T-cell (primary cell): ENCODE measurements around the gene MICAL2. TPM values are rescaled to one million over a fixed set of nuclear protein-coding genes. Genes with fewer than 3 reads are reported as not detected.

ENCODE experiments used
- ATAC-seq, 4 experiments: fragments of 200-7000 bp in 3 of 4; fragments of 150-1000 bp in 1 of 4; cut with Tn5 transposase; replicated peaks in 1 of 4; 1 replicate in 3 of 4; 2 replicates in 1 of 4; pipeline ENCODE4 v1.10.0; 2021; ENCODE audit warnings: moderate library complexity in 3 of 4, mild to moderate bottlenecking in 2 of 4, moderate number of reproducible peaks in 1 of 4
- CTCF ChIA-PET, 2 donors: fragments of 300-600 bp; sonication (Branson Sonifier 250); formaldehyde crosslinking; loops; one replicate each; lab custom pipeline; 2022; ENCODE audit warnings: antibody characterized with exemption in 2 of 2; lab: Charles Lee
- POLR2A ChIA-PET, 2 donors: fragments of 300-600 bp; sonication (Branson Sonifier 250); formaldehyde crosslinking; loops; one replicate each; lab custom pipeline; 2022; ENCODE audit warnings: antibody characterized with exemption in 2 of 2; lab: Charles Lee
- DNase-seq, 35 experiments: peaks; one replicate each; pipeline versions ENCODE4 v3.0.0 to v3.0.0-alpha.2; 2013 to 2023
- H3K27ac ChIP-seq: one replicate; pipeline ENCODE4 v1.5.1; 2013; ENCODE audit warnings: low read length
- H3K27me3 ChIP-seq, 2 experiments: replicated peaks in 1 of 2; 1 replicate in 1 of 2; 2 replicates in 1 of 2; pipeline versions ENCODE4 v1.6.1 to v1.7.0; 2013; ENCODE audit warnings: low read length in 1 of 2, mixed read lengths in 1 of 2; ENCODE audit not compliant: control insufficient read depth in 2 of 2, insufficient read depth in 2 of 2; ENCODE audit errors: extremely low read depth in 1 of 2
- H3K36me3 ChIP-seq, 2 donors: 1 replicate in 1 of 2; 2 replicates in 1 of 2; pipeline versions ENCODE4 v1.6.1 to v1.7.0; 2013; ENCODE audit warnings: low read length in 1 of 2; ENCODE audit not compliant: control insufficient read depth in 2 of 2, insufficient read depth in 1 of 2; ENCODE audit errors: extremely low read depth in 1 of 2
- H3K4me1 ChIP-seq, 2 experiments: 1 replicate in 1 of 2; 2 replicates in 1 of 2; pipeline versions ENCODE4 v1.6.1 to v1.7.0; 2013; ENCODE audit warnings: low read length in 2 of 2, mixed read lengths in 1 of 2; ENCODE audit not compliant: insufficient read depth in 2 of 2, control insufficient read depth in 1 of 2; ENCODE audit errors: extremely low read depth in 1 of 2
- H3K4me3 ChIP-seq, 2 donors: 1 replicate in 1 of 2; 2 replicates in 1 of 2; pipeline versions ENCODE4 v1.5.1 to v1.7.0; 2013; ENCODE audit warnings: mild to moderate bottlenecking in 2 of 2, low read length in 1 of 2, moderate library complexity in 1 of 2; ENCODE audit not compliant: control insufficient read depth in 1 of 2; ENCODE audit errors: extremely low read depth in 1 of 2
- H3K9me3 ChIP-seq: 2 replicates; pipeline ENCODE4 v1.7.0; 2013
- H3K27ac Mint-ChIP-seq, 2 donors: one replicate each; pipeline ENCODE4 v1.8.0; 2020 to 2021; ENCODE audit warnings: mild to moderate bottlenecking in 2 of 2, mixed read lengths in 2 of 2
- H3K27me3 Mint-ChIP-seq, 2 donors: one replicate each; pipeline ENCODE4 v1.8.0; 2021 to 2022; ENCODE audit warnings: mixed read lengths in 2 of 2
- H3K36me3 Mint-ChIP-seq: one replicate; pipeline ENCODE4 v1.8.0; 2021; ENCODE audit warnings: mixed read lengths
- H3K4me1 Mint-ChIP-seq, 3 donors: one replicate each; pipeline ENCODE4 v1.8.0; 2020 to 2022; ENCODE audit warnings: mixed read lengths in 3 of 3, mild to moderate bottlenecking in 1 of 3
- H3K4me3 Mint-ChIP-seq, 3 donors: one replicate each; pipeline ENCODE4 v1.8.0; 2020 to 2022; ENCODE audit warnings: mild to moderate bottlenecking in 3 of 3, mixed read lengths in 3 of 3, moderate library complexity in 3 of 3
- H3K9me3 Mint-ChIP-seq, 3 donors: one replicate each; pipeline ENCODE4 v1.8.0; 2020 to 2022; ENCODE audit warnings: mixed read lengths in 3 of 3
- WGBS: methylation state at CpG from one replicate; pipeline ENCODE4 v1.1.5; 2013; ENCODE audit warnings: missing lambda C conversion rate; ENCODE audit not compliant: insufficient coverage; 5-methylcytosine and 5-hydroxymethylcytosine counted together
- total RNA-seq, 35 experiments: library from RNA in 6 of 35; stranded (reverse) in 6 of 35; fragments of 120-200 nt in 1 of 35; gene quantifications; one replicate each; pipeline versions ENCODE4 v1.2.1 to v1.2.4 and lab custom pipeline; 2013 to 2026

MICAL2 gene
- total RNA-seq, 5 donors from 2014 or later (not counting 1 experiment from before 2014, with no cell fraction given): 13.7 to 38.7 (median 22.9) TPM

DNA sequence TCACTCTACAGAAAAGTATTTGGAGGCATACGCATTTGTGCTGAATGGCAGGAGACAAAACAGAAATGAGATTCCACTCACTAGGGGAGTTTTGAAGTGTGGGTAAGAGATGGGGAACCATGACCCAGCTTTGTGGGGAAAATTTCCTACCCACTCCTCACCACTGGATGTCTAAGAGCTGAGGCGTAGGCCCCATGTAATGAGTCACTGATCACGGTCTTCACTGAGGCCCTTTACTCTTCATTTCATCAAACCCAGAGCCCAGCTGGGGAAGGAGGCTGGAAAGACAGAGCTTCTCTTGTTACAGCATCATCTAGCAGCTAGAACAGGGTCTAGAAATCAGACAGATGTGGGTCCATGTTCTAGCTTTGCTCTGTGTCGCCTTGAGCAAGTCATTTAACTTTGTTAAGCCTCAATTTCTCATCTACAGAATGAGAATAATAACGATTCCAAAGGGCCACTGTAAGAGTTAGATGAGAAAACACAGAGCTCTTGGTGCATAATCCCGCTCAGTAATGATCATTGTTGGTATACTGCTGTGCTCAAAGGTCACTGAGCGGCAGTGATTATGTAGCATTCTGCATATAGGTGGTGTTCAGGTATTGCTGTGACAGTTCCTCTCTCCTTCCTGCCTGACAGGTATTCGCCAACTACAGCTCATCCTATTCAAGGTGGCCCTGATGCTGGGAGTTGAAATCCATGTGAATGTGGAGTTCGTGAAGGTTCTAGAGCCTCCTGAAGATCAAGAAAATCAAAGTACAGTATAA is 97.2 kb downstream of the MICAL2 start:
- no peaks in the 10 kb centered on the region for H3K27me3 Mint-ChIP-seq
- H3K27ac Mint-ChIP-seq: no peak overlapping the region
- H3K4me1 Mint-ChIP-seq: peaks cover 1 to 16% (median 7%) of the 10 kb centered on the region in 3 donors
- ChIA-PET CTCF (interaction anchor here (0.5 to 0.9 kb wide), 4 partner anchors 29 to 162 kb away, joined by 3 to 4 read pairs (median 3); no protein-coding TSS in a partner anchor), POLR2A (no interaction called here)
- no peak overlapping the region for H3K4me3 ChIP-seq
- H3K4me1 ChIP-seq: no peaks in the 10 kb centered on the region
- no peak overlapping the region for H3K4me3 Mint-ChIP-seq
- no CpG with 5 or more reads among the region's 9 CpGs for WGBS
- H3K36me3 Mint-ChIP-seq: peaks cover 51% of the 10 kb centered on the region
- DNase-seq: no peak
- no peaks in the 10 kb centered on the region for H3K9me3 Mint-ChIP-seq
- no peak for ATAC-seq
- H3K27ac ChIP-seq: no peak overlapping the region
- no peaks in the 10 kb centered on the region for H3K27me3 ChIP-seq
- no peaks in the 10 kb centered on the region for H3K9me3 ChIP-seq
- H3K36me3 ChIP-seq: peaks cover 14 to 66% of the 10 kb centered on the region in 2 donors

DNA sequence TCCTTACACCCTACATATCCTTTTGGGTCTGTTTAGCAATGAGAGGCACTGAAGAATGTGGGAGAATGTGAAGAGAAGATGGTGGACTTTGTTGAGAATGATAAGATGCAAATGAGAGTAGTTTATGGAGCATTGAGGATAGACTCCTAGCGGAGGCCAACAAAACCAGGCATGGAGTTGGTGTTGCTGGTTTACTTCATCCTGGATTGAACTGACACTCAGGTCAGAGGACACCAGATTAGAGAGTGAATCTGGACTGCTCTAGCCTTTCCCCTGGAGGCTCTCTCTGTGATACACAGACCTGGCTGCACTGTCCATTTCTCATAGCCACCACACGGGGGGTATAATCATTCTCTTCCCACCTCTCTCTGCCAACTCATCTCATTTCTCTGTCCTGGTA is 98.7 kb downstream of the MICAL2 start:
- ChIA-PET CTCF (no interaction called here), POLR2A (interaction anchor here in 1 of 2 donors (0.6 kb wide), 1 partner anchor 10 kb away, joined by 5 read pairs; no protein-coding TSS in a partner anchor)
- peak overlapping the region in 1 of 2 donors; percentile 39 for H3K27ac Mint-ChIP-seq
- Histone ChIP-seq H3K4me3 (no peak overlapping the region), H3K27ac (no peak overlapping the region), H3K27me3 (no peaks in the 10 kb centered on the region), H3K4me1 (no peaks in the 10 kb centered on the region), H3K36me3 (peaks cover 10 to 80% of the 10 kb centered on the region in 2 donors), H3K9me3 (no peaks in the 10 kb centered on the region)
- peaks cover 59% of the 10 kb centered on the region for H3K36me3 Mint-ChIP-seq
- H3K4me1 Mint-ChIP-seq: peaks cover 0 to 15% (median 7%) of the 10 kb centered on the region in 3 donors
- DNase-seq (no peak), ATAC-seq (no peak)
- no peaks in the 10 kb centered on the region for H3K27me3 Mint-ChIP-seq
- 100% methylated on average over 1 of the region's 2 CpGs for WGBS
- no peaks in the 10 kb centered on the region for H3K9me3 Mint-ChIP-seq
- H3K4me3 Mint-ChIP-seq: no peak overlapping the region

DNA sequence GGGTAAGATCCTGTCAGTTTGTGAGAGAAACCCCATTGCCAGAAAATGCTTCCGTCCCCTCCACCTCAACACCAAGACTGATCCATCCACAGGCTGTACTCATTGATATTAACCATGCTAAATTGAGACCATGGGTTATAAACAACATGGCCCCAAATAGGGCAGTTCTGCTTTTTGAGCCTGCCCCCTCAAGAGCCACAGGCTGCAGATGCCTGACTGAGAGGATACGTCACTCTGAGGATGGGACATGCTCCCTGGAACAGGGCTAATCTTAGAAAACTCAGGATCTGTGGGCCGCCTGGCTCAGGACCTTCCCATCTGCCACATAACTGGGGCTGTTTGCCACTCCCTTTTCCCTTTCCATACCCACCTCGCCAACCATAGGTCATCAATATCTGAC is 99.8 kb downstream of the MICAL2 start:
- CTCF ChIA-PET: no interaction called here
- H3K4me3 Mint-ChIP-seq: no peak overlapping the region
- Histone ChIP-seq H3K27me3 (no peaks in the 10 kb centered on the region), H3K27ac (no peak overlapping the region), H3K36me3 (peaks cover 7 to 81% of the 10 kb centered on the region in 2 donors), H3K9me3 (no peaks in the 10 kb centered on the region), H3K4me1 (peaks cover 0 to 5% of the 10 kb centered on the region in 2 experiments), H3K4me3 (no peak overlapping the region)
- 100% methylated on average over 1 of the region's 4 CpGs for WGBS
- POLR2A ChIA-PET: no interaction called here
- H3K27me3 Mint-ChIP-seq: no peaks in the 10 kb centered on the region
- no peak overlapping the region for H3K27ac Mint-ChIP-seq
- no peak for DNase-seq
- H3K9me3 Mint-ChIP-seq: no peaks in the 10 kb centered on the region
- peaks cover 60% of the 10 kb centered on the region for H3K36me3 Mint-ChIP-seq
- H3K4me1 Mint-ChIP-seq: peaks cover 0 to 19% (median 12%) of the 10 kb centered on the region in 3 donors
- no peak for ATAC-seq

DNA sequence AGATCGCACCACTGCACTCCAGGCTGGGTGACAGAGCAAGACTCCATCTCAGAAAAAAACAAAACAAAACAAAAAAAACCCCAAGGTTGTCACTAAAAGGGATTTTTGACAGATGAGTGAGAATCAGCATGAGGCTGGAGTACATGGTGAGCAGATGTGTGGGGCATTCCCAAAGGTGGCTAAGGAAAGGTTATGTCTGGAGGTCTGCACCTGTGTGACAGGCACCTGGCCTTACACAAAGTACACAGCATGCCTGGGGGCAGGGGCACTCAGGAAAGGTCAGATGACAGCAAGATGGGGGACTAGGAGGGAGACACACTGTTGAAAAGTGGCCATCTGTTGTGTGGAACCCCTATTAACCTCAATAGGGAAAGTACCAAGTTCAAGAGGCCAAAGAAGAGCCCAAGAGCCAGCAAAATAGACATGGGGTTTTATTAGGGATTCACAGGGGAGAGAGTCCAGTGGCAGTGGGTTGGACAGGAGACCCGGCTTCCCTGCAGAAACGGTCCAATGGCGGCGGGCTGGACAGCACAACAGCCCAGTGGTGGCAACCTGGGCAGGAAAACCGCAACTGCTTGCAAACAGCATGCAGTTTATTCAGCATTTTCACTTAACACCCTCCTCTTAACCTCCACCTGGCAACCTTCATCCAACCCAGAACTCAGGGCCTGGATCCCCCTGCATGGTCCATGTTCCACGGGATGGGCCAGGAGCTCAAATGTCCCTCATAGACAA is 101.1 kb downstream of the MICAL2 start:
- 94% methylated on average over 6 of the region's 7 CpGs for WGBS
- ChIA-PET CTCF (no interaction called here), POLR2A (no interaction called here)
- H3K4me3 Mint-ChIP-seq: no peak overlapping the region
- H3K27ac Mint-ChIP-seq: no peak overlapping the region
- Histone ChIP-seq H3K27ac (no peak overlapping the region), H3K9me3 (no peaks in the 10 kb centered on the region), H3K27me3 (no peaks in the 10 kb centered on the region), H3K36me3 (peaks cover 7 to 80% of the 10 kb centered on the region in 2 donors), H3K4me1 (peaks cover 0 to 15% of the 10 kb centered on the region in 2 experiments), H3K4me3 (no peak overlapping the region)
- no peaks in the 10 kb centered on the region for H3K27me3 Mint-ChIP-seq
- H3K4me1 Mint-ChIP-seq: peaks cover 6 to 27% (median 19%) of the 10 kb centered on the region in 3 donors
- DNase-seq (no peak), ATAC-seq (no peak)
- peaks cover 60% of the 10 kb centered on the region for H3K36me3 Mint-ChIP-seq
- H3K9me3 Mint-ChIP-seq: no peaks in the 10 kb centered on the region

DNA sequence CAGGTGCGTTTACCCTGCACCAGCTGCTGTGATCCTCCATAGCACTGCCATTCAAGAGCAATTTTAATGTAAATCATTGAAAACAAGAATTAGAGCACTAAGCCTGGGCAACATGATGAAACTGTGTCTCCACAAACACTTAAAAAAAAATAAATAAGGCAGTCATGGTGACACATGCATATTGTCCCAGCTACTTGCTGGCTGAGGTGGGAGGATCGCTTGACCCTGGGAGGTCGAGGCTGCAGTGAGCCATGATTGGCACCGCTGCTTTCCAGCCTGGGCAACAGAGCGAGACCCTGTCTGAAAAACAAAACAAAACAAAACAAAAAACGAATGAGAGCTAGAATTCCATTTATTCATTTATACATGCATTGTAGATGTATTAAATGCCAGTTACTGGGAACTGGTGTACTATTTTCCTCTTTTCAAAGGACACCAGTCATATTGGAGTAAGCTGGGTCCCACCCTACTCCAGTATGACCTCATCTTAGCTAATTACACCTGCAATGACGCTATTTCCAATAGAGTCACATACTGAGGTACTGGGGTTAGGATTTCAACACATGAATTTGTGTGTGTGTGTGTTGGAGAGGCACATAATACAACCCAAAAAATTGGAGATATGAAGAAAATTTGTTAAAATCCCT is 101.9 kb downstream of the MICAL2 start:
- H3K4me3 ChIP-seq: no peak overlapping the region
- no peak for DNase-seq
- no peaks in the 10 kb centered on the region for H3K9me3 ChIP-seq
- no peaks in the 10 kb centered on the region for H3K27me3 ChIP-seq
- no peak overlapping the region for H3K27ac Mint-ChIP-seq
- no peaks in the 10 kb centered on the region for H3K27me3 Mint-ChIP-seq
- ChIA-PET POLR2A (no interaction called here), CTCF (no interaction called here)
- H3K36me3 ChIP-seq: peaks cover 7 to 75% of the 10 kb centered on the region in 2 donors
- peaks cover 8 to 22% (median 17%) of the 10 kb centered on the region in 3 donors for H3K4me1 Mint-ChIP-seq
- H3K36me3 Mint-ChIP-seq: peaks cover 52% of the 10 kb centered on the region
- no peaks in the 10 kb centered on the region for H3K9me3 Mint-ChIP-seq
- no peak overlapping the region for H3K27ac ChIP-seq
- peaks cover 0 to 23% of the 10 kb centered on the region in 2 experiments for H3K4me1 ChIP-seq
- no peak overlapping the region for H3K4me3 Mint-ChIP-seq
- WGBS: no CpG with 5 or more reads among the region's 7 CpGs
- no peak for ATAC-seq

DNA sequence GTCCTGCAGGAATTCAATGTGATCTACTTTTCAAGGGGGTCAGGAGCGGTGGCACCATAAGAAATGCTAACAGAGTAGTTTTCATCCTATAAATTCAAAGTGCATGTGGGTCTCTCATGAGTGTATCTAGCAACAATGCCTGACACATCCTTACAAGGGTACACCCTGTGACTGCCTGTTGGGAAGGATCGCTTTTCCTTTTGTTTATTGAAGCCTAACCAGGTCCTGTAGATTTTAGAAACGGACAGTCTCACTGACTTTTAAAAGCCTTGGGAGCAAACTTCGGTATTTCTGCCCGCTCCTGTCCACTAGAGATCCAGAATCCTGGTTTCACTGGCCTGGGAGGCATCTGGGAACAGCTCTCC is 102.4 kb downstream of the MICAL2 start:
- ChIA-PET POLR2A (no interaction called here), CTCF (no interaction called here)
- Histone ChIP-seq H3K4me3 (no peak overlapping the region), H3K27ac (no peak overlapping the region), H3K9me3 (no peaks in the 10 kb centered on the region), H3K4me1 (peaks cover 0 to 24% of the 10 kb centered on the region in 2 experiments), H3K27me3 (no peaks in the 10 kb centered on the region), H3K36me3 (peaks cover 4 to 74% of the 10 kb centered on the region in 2 donors)
- Mint-ChIP-seq H3K27me3 (no peaks in the 10 kb centered on the region), H3K4me1 (peaks cover 8 to 20% (median 17%) of the 10 kb centered on the region in 3 donors), H3K27ac (no peak overlapping the region), H3K36me3 (peaks cover 53% of the 10 kb centered on the region), H3K9me3 (no peaks in the 10 kb centered on the region), H3K4me3 (no peak overlapping the region)
- no peak for ATAC-seq
- 98% methylated on average over 4 of the region's 5 CpGs for WGBS
- no peak for DNase-seq
